ENCODE measurements around the gene RNF7.
"Not testable (repeated sequence)": the region's sequence is repeated elsewhere in the genome, so short reads cannot be mapped to it uniquely, and the experiment has no call there.

Gene RNF7

GRCh38 chr3:141737093-141737492, 1.0 kb upstream of the RNF7 start:
- no peak overlapping the region for H3K27ac ChIP-seq (ENCODE audit: low read depth, low read length)
- H3K4me1 ChIP-seq (ENCODE audit: insufficient read depth, low read length), result peaks cover 23% of the 10 kb centered on the region
- no peaks in the 10 kb centered on the region for H3K27me3 ChIP-seq (ENCODE audit: control insufficient read depth in 1 of 2, insufficient read depth in 2 of 2, low read length in 2 of 2)
- no peaks in the 10 kb centered on the region for H3K36me3 ChIP-seq (ENCODE audit: insufficient read depth, low read length)
- no peaks in the 10 kb centered on the region for H3K9me3 ChIP-seq (ENCODE audit: low read length)
- no peak overlapping the region for H3K9ac ChIP-seq (ENCODE audit: low read length)
- H3K4me3 ChIP-seq (ENCODE audit: low read depth in 1 of 2, low read length in 2 of 2), result no peak overlapping the region

GRCh38 chr3:141737678-141738021, 448 bp upstream of the RNF7 start:
- Histone ChIP-seq H3K4me1 (ENCODE audit: insufficient read depth, low read length) (peaks cover 26% of the 10 kb centered on the region), H3K4me3 (ENCODE audit: low read depth in 1 of 2, low read length in 2 of 2) (peak overlapping the region in 1 of 2 donors; percentile 80), H3K9me3 (ENCODE audit: low read length) (no peaks in the 10 kb centered on the region), H3K27ac (ENCODE audit: low read depth, low read length) (no peak overlapping the region), H3K27me3 (ENCODE audit: control insufficient read depth in 1 of 2, insufficient read depth in 2 of 2, low read length in 2 of 2) (no peaks in the 10 kb centered on the region), H3K36me3 (ENCODE audit: insufficient read depth, low read length) (no peaks in the 10 kb centered on the region), H3K9ac (ENCODE audit: low read length) (no peak overlapping the region)

- H3K4me3 ChIP-seq (ENCODE audit: low read depth in 1 of 2, low read length in 2 of 2), result peak overlapping the region; percentile 70 to 80
- H3K9ac ChIP-seq (ENCODE audit: low read length), result peak overlapping the region; percentile 98
- H3K27me3 ChIP-seq (ENCODE audit: control insufficient read depth in 1 of 2, insufficient read depth in 2 of 2, low read length in 2 of 2), result no peaks in the 10 kb centered on the region
- peak overlapping the region; percentile 98 for H3K27ac ChIP-seq (ENCODE audit: low read depth, low read length)
- H3K9me3 ChIP-seq (ENCODE audit: low read length), result no peaks in the 10 kb centered on the region
- H3K4me1 ChIP-seq (ENCODE audit: insufficient read depth, low read length), result peaks cover 36% of the 10 kb centered on the region
- H3K36me3 ChIP-seq (ENCODE audit: insufficient read depth, low read length), result no peaks in the 10 kb centered on the region
Observed at GRCh38 chr3:141738891-141739363, 829 bp downstream of the RNF7 start.

GRCh38 chr3:141739731-141740130, 1.6 kb downstream of the RNF7 start:
- peaks cover 42% of the 10 kb centered on the region for H3K4me1 ChIP-seq (ENCODE audit: insufficient read depth, low read length)
- H3K36me3 ChIP-seq (ENCODE audit: insufficient read depth, low read length), result no peaks in the 10 kb centered on the region
- H3K9ac ChIP-seq (ENCODE audit: low read length), result peak overlapping the region; percentile 98
- H3K9me3 ChIP-seq (ENCODE audit: low read length), result no peaks in the 10 kb centered on the region
- peak overlapping the region in 1 of 2 donors; percentile 80 for H3K4me3 ChIP-seq (ENCODE audit: low read depth in 1 of 2, low read length in 2 of 2)
- H3K27me3 ChIP-seq (ENCODE audit: control insufficient read depth in 1 of 2, insufficient read depth in 2 of 2, low read length in 2 of 2), result no peaks in the 10 kb centered on the region
- peak overlapping the region; percentile 98 for H3K27ac ChIP-seq (ENCODE audit: low read depth, low read length)

- Histone ChIP-seq H3K4me1 (ENCODE audit: insufficient read depth, low read length) (peaks cover 42% of the 10 kb centered on the region), H3K4me3 (ENCODE audit: low read depth in 1 of 2, low read length in 2 of 2) (no peak overlapping the region), H3K36me3 (ENCODE audit: insufficient read depth, low read length) (no peaks in the 10 kb centered on the region), H3K9ac (ENCODE audit: low read length) (no peak overlapping the region), H3K9me3 (ENCODE audit: low read length) (no peaks in the 10 kb centered on the region), H3K27me3 (ENCODE audit: control insufficient read depth in 1 of 2, insufficient read depth in 2 of 2, low read length in 2 of 2) (no peaks in the 10 kb centered on the region), H3K27ac (ENCODE audit: low read depth, low read length) (peak overlapping the region; percentile 20)
Observed at GRCh38 chr3:141740349-141740748, 2.3 kb downstream of the RNF7 start.

GRCh38 chr3:141743305-141743704, 5.2 kb downstream of the RNF7 start:
- H3K27ac ChIP-seq (ENCODE audit: low read depth, low read length), result no peak overlapping the region
- no peaks in the 10 kb centered on the region for H3K9me3 ChIP-seq (ENCODE audit: low read length)
- H3K4me3 ChIP-seq (ENCODE audit: low read depth in 1 of 2, low read length in 2 of 2), result no peak overlapping the region
- H3K36me3 ChIP-seq (ENCODE audit: insufficient read depth, low read length), result peaks cover 23% of the 10 kb centered on the region
- H3K27me3 ChIP-seq (ENCODE audit: control insufficient read depth in 1 of 2, insufficient read depth in 2 of 2, low read length in 2 of 2), result no peaks in the 10 kb centered on the region
- peaks cover 42% of the 10 kb centered on the region for H3K4me1 ChIP-seq (ENCODE audit: insufficient read depth, low read length)
- no peak overlapping the region for H3K9ac ChIP-seq (ENCODE audit: low read length)

- Histone ChIP-seq H3K36me3 (ENCODE audit: insufficient read depth, low read length) (peaks cover 31% of the 10 kb centered on the region), H3K9ac (ENCODE audit: low read length) (no peak overlapping the region), H3K27ac (ENCODE audit: low read depth, low read length) (no peak overlapping the region)
Observed at GRCh38 chr3:141746962-141747361, 8.9 kb downstream of the RNF7 start.

GRCh38 chr3:141753399-141753798, 15.3 kb downstream of the RNF7 start:
- no peak overlapping the region for H3K9ac ChIP-seq (ENCODE audit: low read length)
- H3K4me3 ChIP-seq (ENCODE audit: low read depth in 1 of 2, low read length in 2 of 2), result no peak overlapping the region
- no peaks in the 10 kb centered on the region for H3K27me3 ChIP-seq (ENCODE audit: control insufficient read depth in 1 of 2, insufficient read depth in 2 of 2, low read length in 2 of 2)
- no peak overlapping the region for H3K27ac ChIP-seq (ENCODE audit: low read depth, low read length)
- H3K4me1 ChIP-seq (ENCODE audit: insufficient read depth, low read length), result no peaks in the 10 kb centered on the region
- H3K36me3 ChIP-seq (ENCODE audit: insufficient read depth, low read length), result peaks cover 8% of the 10 kb centered on the region
- H3K9me3 ChIP-seq (ENCODE audit: low read length), result no peaks in the 10 kb centered on the region

More at GRCh38 chr3:141746962-141747361, 8.9 kb downstream of the RNF7 start:
- Histone ChIP-seq H3K4me1 (ENCODE audit: insufficient read depth, low read length) (peaks cover 19% of the 10 kb centered on the region), H3K27me3 (ENCODE audit: control insufficient read depth in 1 of 2, insufficient read depth in 2 of 2, low read length in 2 of 2) (no peaks in the 10 kb centered on the region), H3K9me3 (ENCODE audit: low read length) (no peaks in the 10 kb centered on the region), H3K4me3 (ENCODE audit: low read depth in 1 of 2, low read length in 2 of 2) (no peak overlapping the region)

- H3K27me3 ChIP-seq (ENCODE audit: control insufficient read depth in 1 of 2, insufficient read depth in 2 of 2, low read length in 2 of 2), result no peaks in the 10 kb centered on the region
- no peak overlapping the region for H3K4me3 ChIP-seq (ENCODE audit: low read depth in 1 of 2, low read length in 2 of 2)
- H3K36me3 ChIP-seq (ENCODE audit: insufficient read depth, low read length), result peaks cover 8% of the 10 kb centered on the region
- H3K9ac ChIP-seq (ENCODE audit: low read length), result no peak overlapping the region
- no peaks in the 10 kb centered on the region for H3K4me1 ChIP-seq (ENCODE audit: insufficient read depth, low read length)
- H3K9me3 ChIP-seq (ENCODE audit: low read length), result no peaks in the 10 kb centered on the region
- H3K27ac ChIP-seq (ENCODE audit: low read depth, low read length), result no peak overlapping the region
Observed at GRCh38 chr3:141754032-141754431, 15.9 kb downstream of the RNF7 start.

- H3K4me1 ChIP-seq (ENCODE audit: insufficient read depth, low read length); H3K27ac ChIP-seq (ENCODE audit: low read depth, low read length); H3K27me3 ChIP-seq (ENCODE audit: control insufficient read depth in 1 of 2, insufficient read depth in 2 of 2, low read length in 2 of 2); H3K4me3 ChIP-seq (ENCODE audit: low read depth in 1 of 2, low read length in 2 of 2); H3K9me3 ChIP-seq (ENCODE audit: low read length); H3K9ac ChIP-seq (ENCODE audit: low read length); H3K36me3 ChIP-seq (ENCODE audit: insufficient read depth, low read length): not testable (repeated sequence)
Observed at GRCh38 chr3:141762552-141762951, 24.5 kb downstream of the RNF7 start.

GRCh38 chr3:141763088-141763750, 25.1 kb downstream of the RNF7 start, which contains the start of gene GRK7:
TSS of gene GRK7 (plus strand) at chr3:141763408. CDS start at chr3:141778285, 14,877 bp downstream.
- H3K27ac ChIP-seq (ENCODE audit: low read depth, low read length), result no peak within 1 kb of the TSS

GRCh38 chr3:141764045-141764444, 25.9 kb downstream of the RNF7 start:
- no peaks in the 10 kb centered on the region for H3K4me1 ChIP-seq (ENCODE audit: insufficient read depth, low read length)
- H3K9ac ChIP-seq (ENCODE audit: low read length), result no peak overlapping the region
- no peak overlapping the region for H3K4me3 ChIP-seq (ENCODE audit: low read depth in 1 of 2, low read length in 2 of 2)
- no peak overlapping the region for H3K27ac ChIP-seq (ENCODE audit: low read depth, low read length)
- H3K27me3 ChIP-seq (ENCODE audit: control insufficient read depth in 1 of 2, insufficient read depth in 2 of 2, low read length in 2 of 2), result no peaks in the 10 kb centered on the region
- H3K9me3 ChIP-seq (ENCODE audit: low read length), result no peaks in the 10 kb centered on the region
- H3K36me3 ChIP-seq (ENCODE audit: insufficient read depth, low read length), result no peaks in the 10 kb centered on the region

More at GRCh38 chr3:141763088-141763750, 25.1 kb downstream of the RNF7 start, which contains the start of gene GRK7:
- H3K27me3 ChIP-seq (ENCODE audit: control insufficient read depth in 1 of 2, insufficient read depth in 2 of 2, low read length in 2 of 2), result no peaks in the 10 kb centered on the region
- H3K9me3 ChIP-seq (ENCODE audit: low read length), result no peaks in the 10 kb centered on the region
- H3K4me1 ChIP-seq (ENCODE audit: insufficient read depth, low read length), result no peaks in the 10 kb centered on the region
- no peaks in the 10 kb centered on the region for H3K36me3 ChIP-seq (ENCODE audit: insufficient read depth, low read length)
- no peak within 1 kb of the TSS for H3K9ac ChIP-seq (ENCODE audit: low read length)
- no peak within 1 kb of the TSS for H3K4me3 ChIP-seq (ENCODE audit: low read depth in 1 of 2, low read length in 2 of 2)
